K562 (cell line): ENCODE measurements around the gene C1orf74. TPM values are rescaled to one million over a fixed set of nuclear protein-coding genes. Genes with fewer than 3 reads are reported as not detected.
A peak's percentile ranks its signal among the peaks of the same experiment; 100 is the strongest.

ENCODE experiments used
- ATF2 ChIP-seq: sonication (generic); formaldehyde crosslinking; IDR thresholded peaks from 2 replicates; pipeline ENCODE4 v1.8.1; 2022; ENCODE audit warnings: missing genetic modification reagents
- CBX2 ChIP-seq: fragments of 200-600 bp; sonication (generic); IDR thresholded peaks from one replicate; pipeline ENCODE4 v1.6.1; 2012; ENCODE audit warnings: mild to moderate bottlenecking, low read length, inconsistent platforms; ENCODE audit not compliant: insufficient read depth, poor library complexity, severe bottlenecking
- CREBBP ChIP-seq: IDR thresholded peaks from one replicate; pipeline ENCODE4 v1.6.1; 2012; ENCODE audit warnings: low read depth, mild to moderate bottlenecking, control low read depth, inconsistent platforms, low read length
- E2F4 ChIP-seq: sonication (generic); formaldehyde crosslinking; IDR thresholded peaks from 2 replicates; pipeline ENCODE4 v1.8.0; 2022; ENCODE audit warnings: mild to moderate bottlenecking, low read depth, missing genetic modification reagents
- ESRRB ChIP-seq: fragments of 250-450 bp; sonication (Bioruptor Pico); IDR thresholded peaks from 2 replicates; pipeline ENCODE4 v1.5.0; 2020; ENCODE audit warnings: mild to moderate bottlenecking, moderate library complexity, borderline replicate concordance
- FIP1L1 ChIP-seq: fragments of 200-400 bp; formaldehyde crosslinking; IDR thresholded peaks from 2 replicates; pipeline ENCODE4 v1.6.1; 2018; ENCODE audit warnings: mild to moderate bottlenecking, low read depth, low read length; ENCODE audit not compliant: poor library complexity, severe bottlenecking
- IRF9 ChIP-seq: fragments of 450-650 bp; IDR thresholded peaks from 2 replicates; pipeline ENCODE4 v1.6.1; 2016; ENCODE audit warnings: missing biosample characterization, missing genetic modification characterization
- JUNB ChIP-seq: fragments of 450-650 bp; formaldehyde crosslinking; conservative IDR thresholded peaks from 2 replicates; pipeline ENCODE4 v1.4.0; 2020; ENCODE audit warnings: mild to moderate bottlenecking
- MBD1 ChIP-seq: fragments of 250-450 bp; sonication (Bioruptor Pico); IDR thresholded peaks from 2 replicates; pipeline ENCODE4 v1.8.0; 2022; ENCODE audit warnings: inconsistent platforms
- MTA2 ChIP-seq: fragments of 450-650 bp; IDR thresholded peaks from 2 replicates; pipeline ENCODE4 v1.6.1; 2016; ENCODE audit warnings: low read depth
- PATZ1 ChIP-seq: fragments of 250-450 bp; sonication (Bioruptor Pico); IDR thresholded peaks from 2 replicates; pipeline ENCODE4 v1.5.0; 2020; ENCODE audit warnings: mild to moderate bottlenecking, borderline replicate concordance
- POU5F1 ChIP-seq: fragments of 150-350 bp; IDR thresholded peaks from 2 replicates; pipeline ENCODE4 v1.6.1; 2014; ENCODE audit warnings: borderline replicate concordance, low read length, low read depth, mild to moderate bottlenecking; ENCODE audit not compliant: partially characterized antibody
- RHOXF2B ChIP-seq: fragments of 250-450 bp; sonication (Bioruptor Pico); conservative IDR thresholded peaks from 2 replicates; pipeline ENCODE4 v1.5.1; 2021
- SLC30A9 ChIP-seq: fragments of 250-450 bp; sonication (Bioruptor Pico); IDR thresholded peaks from 2 replicates; pipeline ENCODE4 v1.8.0; 2022; ENCODE audit warnings: mild to moderate bottlenecking, moderate library complexity
- SMC3 ChIP-seq: conservative IDR thresholded peaks from 2 replicates; pipeline ENCODE4 v1.6.1; 2011; ENCODE audit warnings: low read depth, low read length, improper control_type of control experiment; ENCODE audit not compliant: insufficient read depth
- TAL1 ChIP-seq: fragments of 450-650 bp; IDR thresholded peaks from 2 replicates; pipeline ENCODE4 v1.6.1; 2016; ENCODE audit warnings: mild to moderate bottlenecking
- TCF7L2 ChIP-seq: fragments of 150-350 bp; IDR thresholded peaks from 2 replicates; pipeline ENCODE4 v1.6.1; 2016; ENCODE audit warnings: low read depth, mild to moderate bottlenecking, low read length, moderate library complexity
- U2AF1 ChIP-seq: fragments of 200-400 bp; formaldehyde crosslinking; optimal IDR thresholded peaks from 2 replicates; pipeline ENCODE3; 2017; ENCODE audit warnings: mild to moderate bottlenecking, low read depth, low read length, moderate library complexity
- ZNF224 ChIP-seq: sonication (generic); formaldehyde crosslinking; IDR thresholded peaks from 2 replicates; pipeline ENCODE4 v1.8.0; 2022; ENCODE audit warnings: mild to moderate bottlenecking, missing genetic modification reagents
- ZNF75A ChIP-seq: fragments of 450-650 bp; formaldehyde crosslinking; IDR thresholded peaks from 2 replicates; pipeline ENCODE4 v1.4.0; 2020; ENCODE audit warnings: mild to moderate bottlenecking
- polyA plus RNA-seq, 8 experiments: library from polyadenylated mRNA; depleted of rRNA in 4 of 8; stranded (reverse) in 5 of 8; unstranded in 3 of 8; fragments of >200 nt; fragmentation: Nextera tagmentation in 2 of 8; fragmentation: Illumina TruSeq in 1 of 8; extraction: Ambion mirVana in 2 of 8; extraction: Trizol in 1 of 8; gene quantifications; 2 replicates each; pipeline versions ENCODE4 v1.2.1 to v1.2.3, GENCODE V29; 2011 to 2014; ENCODE audit warnings: inconsistent platforms in 1 of 8, missing spikeins in 1 of 8
- total RNA-seq, 7 experiments: library from RNA; depleted of rRNA in 6 of 7; stranded (reverse); fragments of >200 nt in 6 of 7; fragmentation: Illumina TruSeq in 2 of 7; extraction: Trizol in 2 of 7; gene quantifications; 2 replicates each; pipeline versions ENCODE4 v1.2.1 to v1.2.3, GENCODE V29; 2011 to 2021; ENCODE audit warnings: low replicate concordance in 1 of 7

C1orf74 gene
- total and polyA plus RNA-seq, 9 of the 15 experiments (the other 6 are each of a cell fraction or from before 2014, with no cell fraction given), result 4.0 to 7.6 (median 5.7) TPM

GRCh38 chr1:209747580-209748262 is 36.6 kb downstream of the C1orf74 start (continued):
- TF ChIP-seq MBD1 (CRISPR knock-in tag), result no peak
- TF ChIP-seq TAL1, result peak; percentile 28; the same call in 1 of the 2 replicates
- TF ChIP-seq PATZ1, result no peak
- TF ChIP-seq ZNF75A (CRISPR knock-in tag), result no peak
- no peak for TF ChIP-seq TCF7L2
- no peak for TF ChIP-seq IRF9
- TF ChIP-seq SLC30A9 (CRISPR knock-in tag), result no peak
- TF ChIP-seq FIP1L1, result no peak
- TF ChIP-seq SMC3, result peak; percentile 76
- TF ChIP-seq ATF2 (CRISPR knock-in tag), result no peak
- TF ChIP-seq ESRRB (CRISPR knock-in tag), result no peak
- no peak for TF ChIP-seq POU5F1
- TF ChIP-seq CREBBP, result no peak
- no peak for TF ChIP-seq MTA2
- TF ChIP-seq JUNB (CRISPR knock-in tag), result no peak
- no peak for TF ChIP-seq U2AF1
- TF ChIP-seq RHOXF2B (CRISPR knock-in tag), result no peak
- no peak for TF ChIP-seq E2F4 (CRISPR knock-in tag)
- no peak for TF ChIP-seq ZNF224
- TF ChIP-seq CBX2, result no peak
